Stimulated activated CD4-positive, alpha-beta T cell treated with anti-CD3 and anti-CD28 coated beads, Interleukin-1b, Interleukin-23, amount 100 ng/mL, for 1 hour (primary cell): Measurements from ENCODE around the gene MAGI1.

Experiments used
- DNase-seq, 2 donors: peaks; one replicate each; pipeline ENCODE4 v3.0.0-alpha.2; 2020; ENCODE audit warnings: low read depth in 2 of 2

Gene MAGI1

DNA sequence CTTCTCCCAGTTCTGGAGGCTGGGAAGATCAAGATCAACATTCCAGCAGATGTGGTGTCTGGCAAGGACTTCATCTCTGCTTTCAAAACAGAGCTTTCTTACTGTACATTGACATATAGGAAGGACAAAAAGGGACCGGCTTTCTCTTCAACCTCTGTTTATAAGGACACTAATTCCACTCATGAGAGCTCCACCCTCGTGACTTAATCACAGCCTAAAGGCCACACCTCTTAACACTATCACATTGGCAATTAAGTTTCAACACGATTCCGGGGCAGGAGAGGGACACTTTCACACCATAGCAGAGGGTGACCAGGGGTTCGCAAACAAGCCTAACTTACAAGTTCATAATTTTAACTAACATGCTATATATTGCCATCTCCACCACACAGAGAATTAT lies 231.5 kb downstream of the MAGI1 start:
- no peak for DNase-seq

DNA sequence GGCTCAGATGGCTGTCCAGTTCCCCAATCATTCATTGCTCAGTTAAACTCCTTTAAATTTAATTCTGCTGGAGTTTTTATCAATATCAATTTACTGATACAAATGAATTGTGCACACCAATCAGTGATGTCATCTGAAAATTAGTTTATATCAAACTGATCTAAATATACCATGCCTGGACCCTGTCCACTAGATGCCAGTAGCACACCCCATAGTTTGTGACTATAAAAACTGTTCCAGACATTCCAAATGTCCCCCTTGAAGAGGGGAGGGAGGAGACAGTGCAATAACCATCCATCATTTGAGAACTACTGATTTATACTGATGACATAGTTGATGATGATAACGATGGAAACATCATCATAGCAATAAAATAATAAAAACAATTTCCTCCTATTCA lies 232.1 kb downstream of the MAGI1 start:
- no peak for DNase-seq

DNA sequence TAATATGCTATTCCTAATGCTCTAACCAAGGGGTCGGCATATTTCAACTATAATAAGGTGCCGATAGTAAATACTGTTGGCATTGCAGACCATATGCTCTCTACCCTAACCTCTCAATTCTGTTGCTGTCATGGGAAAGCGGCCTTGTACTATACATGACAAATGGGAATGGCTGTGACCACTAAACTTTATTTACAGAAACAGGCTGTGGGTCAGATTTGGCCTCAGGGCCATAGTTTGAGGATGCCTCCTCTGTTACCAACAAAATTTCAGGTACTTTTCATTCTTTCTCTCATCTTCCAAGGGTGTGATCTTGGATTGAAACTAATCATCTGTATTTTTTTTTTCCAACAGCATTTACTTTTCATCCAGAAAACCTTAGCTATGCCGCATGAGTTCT lies 242.0 kb downstream of the MAGI1 start:
- no peak for DNase-seq

GRCh38 chr3:65795166-65795565 lies 243.6 kb downstream of the MAGI1 start:
- no peak for DNase-seq

GRCh38 chr3:65793495-65794200 lies 245.1 kb downstream of the MAGI1 start:
- no peak for DNase-seq

DNA sequence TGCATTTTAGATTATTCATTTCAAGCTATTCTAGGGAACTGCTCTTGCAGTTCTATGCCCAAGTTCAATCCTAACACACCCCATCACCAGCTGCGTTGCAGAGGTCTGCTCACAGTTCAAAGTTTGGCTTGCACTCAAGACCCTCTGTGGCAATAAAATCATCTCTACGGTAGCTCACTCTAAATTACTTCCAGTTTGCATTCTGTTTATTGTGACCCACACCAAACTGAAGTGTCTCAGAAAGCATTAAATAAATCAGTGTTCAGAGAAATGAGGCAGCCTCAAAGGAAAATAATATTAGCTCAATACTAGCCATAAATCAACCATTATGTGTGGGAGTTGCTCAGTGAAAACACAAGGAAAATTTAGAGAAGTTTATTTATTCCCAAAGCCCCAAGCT lies 250.3 kb downstream of the MAGI1 start:
- no peak for DNase-seq

- no peak for DNase-seq
These were observed 250.9 kb downstream of the MAGI1 start for GRCh38 chr3:65787827-65788226.

DNA sequence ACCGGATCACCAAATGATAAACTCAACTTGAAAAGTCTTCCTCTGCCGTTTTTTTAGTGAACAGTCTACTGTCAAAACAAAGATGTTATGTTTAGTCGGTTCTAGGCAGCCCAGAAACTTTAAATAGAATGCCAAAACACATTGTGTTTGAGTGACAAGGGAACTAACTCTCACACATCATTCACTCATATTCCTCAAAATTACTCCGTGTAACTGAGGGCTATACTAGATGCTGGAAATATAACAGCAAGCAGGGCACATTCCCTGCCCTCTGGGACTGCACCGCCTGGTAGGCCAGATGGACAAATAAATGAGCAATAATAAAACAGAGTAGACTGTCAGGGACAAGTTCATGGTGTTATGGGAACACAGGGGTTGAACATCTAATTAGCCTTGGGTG lies 251.4 kb downstream of the MAGI1 start:
- DNase-seq: no peak

GRCh38 chr3:65786890-65787289 lies 251.8 kb downstream of the MAGI1 start:
- no peak for DNase-seq

- no peak for DNase-seq
These were observed 253.6 kb downstream of the MAGI1 start for GRCh38 chr3:65785065-65785645.

DNA sequence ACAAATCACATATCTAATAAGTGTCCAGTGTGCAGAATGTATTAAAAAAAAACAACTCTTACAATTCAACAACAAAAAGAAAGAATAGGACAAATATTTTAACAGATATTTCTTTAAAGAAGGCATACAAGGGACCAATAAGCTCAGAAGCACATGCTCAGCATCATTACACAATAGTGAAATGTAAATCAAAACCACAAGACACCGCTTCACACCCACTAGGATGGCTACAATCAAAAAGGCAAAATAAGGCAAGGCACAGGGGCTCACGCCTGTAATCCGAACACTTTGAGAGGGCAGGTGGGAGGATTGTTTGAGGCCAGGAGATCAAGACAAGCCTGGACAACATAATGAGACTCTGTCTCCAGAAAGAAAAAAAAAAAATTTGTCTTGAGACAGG lies 255.6 kb downstream of the MAGI1 start:
- DNase-seq: no peak

DNA sequence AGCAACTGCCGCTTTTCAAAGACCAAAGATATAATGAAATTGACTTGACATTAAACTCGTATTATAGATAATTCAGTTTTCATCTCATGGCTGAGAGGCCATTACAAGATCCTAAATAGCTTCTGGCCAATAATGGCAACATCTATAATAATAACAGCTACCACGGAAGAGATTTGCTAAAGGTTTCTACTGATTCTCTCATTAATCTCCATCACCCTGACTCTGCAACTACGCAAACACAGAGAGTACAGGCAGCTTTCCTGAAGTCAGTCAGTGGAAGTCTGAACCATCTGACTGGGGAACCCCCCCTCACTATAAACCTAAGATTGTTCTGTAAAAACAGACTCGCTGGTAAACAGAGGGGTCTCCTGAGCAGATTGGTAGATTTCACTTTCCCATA lies 257.1 kb downstream of the MAGI1 start:
- no peak for DNase-seq

DNA sequence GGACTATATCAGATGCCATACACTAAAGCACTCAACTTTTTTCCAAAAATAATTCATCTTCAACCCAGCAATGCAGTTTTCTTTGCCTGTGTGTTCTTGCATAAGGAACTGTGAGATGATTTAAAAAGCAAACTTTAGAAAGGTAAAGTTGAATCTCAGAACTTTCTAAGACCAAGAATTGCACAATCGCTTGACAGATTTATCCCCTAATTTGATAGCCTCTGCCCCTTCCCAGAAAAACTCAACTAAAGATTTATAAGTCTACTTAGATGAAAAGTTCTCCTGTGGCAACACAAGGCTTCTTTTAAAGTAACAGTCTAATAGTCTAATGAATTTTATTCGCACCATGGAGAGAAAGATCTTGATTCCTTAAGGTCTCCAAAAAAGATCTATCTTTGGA lies 259.3 kb downstream of the MAGI1 start:
- no peak for DNase-seq

- no peak for DNase-seq
These were observed 259.8 kb downstream of the MAGI1 start for GRCh38 chr3:65778968-65779367.

DNA sequence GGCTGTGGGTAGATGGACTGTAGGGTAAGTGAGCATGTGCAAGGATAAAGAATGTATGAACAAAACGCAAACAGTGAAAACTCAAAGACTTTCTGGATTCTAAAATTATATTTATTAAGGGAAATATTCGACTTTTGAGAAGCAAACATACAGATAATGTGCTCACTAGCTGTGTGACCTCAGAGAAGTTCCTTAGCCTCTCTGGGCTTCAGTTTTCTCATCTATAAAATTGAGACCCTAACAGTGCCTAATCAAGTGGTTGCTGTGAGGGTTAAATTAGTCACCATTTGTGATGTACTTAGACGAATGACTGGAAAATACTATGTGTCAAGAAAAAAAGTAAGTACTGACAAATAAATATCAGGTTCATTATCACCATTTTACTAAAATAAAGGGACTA lies 261.7 kb downstream of the MAGI1 start:
- no peak for DNase-seq

DNA sequence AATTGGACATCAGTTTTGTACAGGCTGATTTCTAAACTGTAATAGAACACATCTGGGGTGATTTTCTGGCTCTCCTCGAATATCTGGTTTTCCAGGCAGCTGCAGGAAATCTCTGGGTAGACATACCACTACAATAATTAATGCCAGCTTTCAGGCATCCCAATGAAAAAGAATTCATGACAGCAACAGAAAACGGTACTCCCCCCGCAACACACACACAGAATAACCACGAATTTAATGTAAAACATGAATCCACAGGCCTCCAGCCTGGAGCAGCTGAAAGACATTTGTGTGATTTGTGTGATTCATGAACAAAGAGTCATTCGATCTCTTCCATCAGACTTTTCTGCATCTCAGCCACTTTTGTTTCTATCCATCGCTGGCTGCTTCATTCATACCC lies 262.2 kb downstream of the MAGI1 start:
- DNase-seq: no peak

DNA sequence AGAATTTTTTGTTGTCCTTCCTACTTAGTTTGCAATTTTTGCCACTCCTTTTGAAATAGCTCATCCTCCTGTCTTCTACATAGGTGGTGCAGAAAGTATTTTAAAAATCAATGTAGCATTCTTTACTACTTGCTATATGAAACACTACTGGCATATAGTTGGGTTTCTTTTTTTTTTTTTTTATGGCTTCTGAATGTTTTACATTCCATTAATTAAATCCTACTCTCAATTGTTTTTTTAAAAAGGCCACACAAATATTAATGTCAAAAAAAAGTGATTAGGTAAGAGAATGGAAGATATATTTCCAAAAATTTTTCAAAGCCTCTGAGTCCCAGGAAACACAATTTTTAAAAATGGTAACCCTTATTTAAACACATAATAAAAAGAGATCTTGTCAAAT lies 262.6 kb downstream of the MAGI1 start:
- DNase-seq: no peak

- no peak for DNase-seq
These were observed 266.0 kb downstream of the MAGI1 start for GRCh38 chr3:65772758-65773157.

GRCh38 chr3:65767551-65767950 lies 271.2 kb downstream of the MAGI1 start:
- DNase-seq: no peak

- no peak for DNase-seq
These were observed 276.5 kb downstream of the MAGI1 start for GRCh38 chr3:65762235-65762580.

GRCh38 chr3:65761446-65762234 lies 277.1 kb downstream of the MAGI1 start:
- no peak for DNase-seq

DNA sequence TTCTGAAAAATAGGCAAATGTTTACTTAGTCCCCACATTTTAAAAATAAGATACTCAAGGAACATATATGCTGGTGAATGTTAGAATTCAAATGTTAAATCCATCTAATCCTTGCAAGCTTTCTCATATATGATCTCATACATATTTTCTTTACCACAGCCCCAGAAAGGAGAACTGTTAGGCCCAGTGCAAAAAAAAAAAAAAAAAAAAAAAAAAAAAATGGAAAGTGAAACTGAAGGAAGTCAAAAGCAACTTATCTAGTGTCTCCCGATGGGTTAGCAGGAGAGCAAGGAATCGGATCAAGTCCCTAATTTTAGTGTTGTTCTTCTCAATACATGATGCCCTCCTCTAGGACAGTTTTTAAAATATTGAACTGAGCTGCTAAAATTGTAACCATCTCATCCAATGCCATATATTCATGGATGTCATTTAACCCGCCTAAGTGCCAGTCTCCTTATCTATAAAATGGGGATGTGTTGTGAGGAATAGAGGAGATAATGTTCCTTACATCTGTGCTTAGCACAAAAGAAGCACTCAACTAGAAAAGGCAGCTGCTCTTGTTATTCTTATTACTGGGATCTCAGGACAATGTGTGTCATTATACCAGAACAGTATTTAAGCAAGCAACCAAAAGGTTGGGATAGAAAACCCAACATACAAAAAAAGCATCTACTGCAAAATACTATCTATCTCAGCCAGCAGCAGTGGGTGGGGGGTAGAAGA lies 279.7 kb downstream of the MAGI1 start:
- no peak for DNase-seq

- no peak for DNase-seq
These were observed 280.3 kb downstream of the MAGI1 start for GRCh38 chr3:65758438-65758837.
